Measurements from ENCODE around the gene PCDH19.

DNA sequence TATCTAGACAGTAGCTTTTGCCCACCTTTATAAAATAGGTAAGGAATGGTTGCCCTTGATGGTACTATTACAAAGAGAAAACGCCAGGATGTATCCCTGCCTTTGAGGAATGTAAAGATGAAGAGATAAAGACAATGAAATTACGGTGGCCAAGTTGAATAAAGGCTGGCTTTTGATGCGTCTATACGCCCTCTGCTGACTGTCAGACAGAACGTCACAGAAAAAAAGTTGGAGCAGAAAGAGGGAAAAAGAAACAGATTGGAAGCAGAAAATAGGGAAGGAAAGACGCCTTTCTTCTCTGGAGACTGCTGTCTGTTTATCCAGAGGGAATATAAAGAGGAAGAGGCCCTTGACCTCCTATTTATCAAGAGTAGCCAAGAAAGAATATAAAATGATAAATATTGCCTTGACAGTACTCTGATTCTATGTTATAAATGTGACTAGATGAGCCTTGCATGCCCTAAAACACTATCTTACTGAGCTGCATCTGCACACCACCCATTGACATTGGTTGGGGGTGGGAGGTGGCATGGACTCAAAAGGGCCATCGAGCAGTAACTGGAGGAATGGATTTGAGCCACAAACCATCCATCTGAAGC is 30.6 kb downstream of the PCDH19 start:
- no peak for TF ChIP-seq POLR2A (IDR thresholded peaks at IDR 0.05)
- TF ChIP-seq, protein P1, sequence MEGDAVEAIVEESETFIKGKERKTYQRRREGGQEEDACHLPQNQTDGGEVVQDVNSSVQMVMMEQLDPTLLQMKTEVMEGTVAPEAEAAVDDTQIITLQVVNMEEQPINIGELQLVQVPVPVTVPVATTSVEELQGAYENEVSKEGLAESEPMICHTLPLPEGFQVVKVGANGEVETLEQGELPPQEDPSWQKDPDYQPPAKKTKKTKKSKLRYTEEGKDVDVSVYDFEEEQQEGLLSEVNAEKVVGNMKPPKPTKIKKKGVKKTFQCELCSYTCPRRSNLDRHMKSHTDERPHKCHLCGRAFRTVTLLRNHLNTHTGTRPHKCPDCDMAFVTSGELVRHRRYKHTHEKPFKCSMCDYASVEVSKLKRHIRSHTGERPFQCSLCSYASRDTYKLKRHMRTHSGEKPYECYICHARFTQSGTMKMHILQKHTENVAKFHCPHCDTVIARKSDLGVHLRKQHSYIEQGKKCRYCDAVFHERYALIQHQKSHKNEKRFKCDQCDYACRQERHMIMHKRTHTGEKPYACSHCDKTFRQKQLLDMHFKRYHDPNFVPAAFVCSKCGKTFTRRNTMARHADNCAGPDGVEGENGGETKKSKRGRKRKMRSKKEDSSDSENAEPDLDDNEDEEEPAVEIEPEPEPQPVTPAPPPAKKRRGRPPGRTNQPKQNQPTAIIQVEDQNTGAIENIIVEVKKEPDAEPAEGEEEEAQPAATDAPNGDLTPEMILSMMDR (IDR thresholded peaks at IDR 0.05) = peak in 11 of 12 donors; percentile 19 to 51 (median 36)

Data from heart left ventricle (tissue), 13 donors.